ENCODE data around the gene FOXJ3. TPM values are rescaled to one million over a fixed set of nuclear protein-coding genes. Genes with fewer than 3 reads are reported as not detected.

Gene FOXJ3
- total RNA-seq (10 to 100 TPM; 15.2 to 16.8 TPM), polyA plus RNA-seq (1 to 10 TPM; 5.3 to 9.7 TPM)

- Histone ChIP-seq H3K27ac (ENCODE audit: low read depth in 1 of 2, low read length in 2 of 2) (peak within 1 kb of the TSS; percentile 98 to 99), H3K36me3 (ENCODE audit: control insufficient read depth in 4 of 4, insufficient read depth in 3 of 4, low read depth in 1 of 4, low read length in 3 of 4) (no peaks in the 10 kb centered on the region), H3K4me3 (ENCODE audit: low read depth in 1 of 3, low read length in 3 of 3) (peak within 1 kb of the TSS; percentile 91 to 100 (median 95)), H3K9ac (ENCODE audit: low read depth in 1 of 2, low read length in 2 of 2) (peak within 1 kb of the TSS; percentile 90 to 99), H3K4me1 (ENCODE audit: control insufficient read depth in 4 of 4, insufficient read depth in 4 of 4, low read length in 3 of 4) (peaks cover 9 to 31% (median 19%) of the 10 kb centered on the region in 4 donors), H3K9me3 (ENCODE audit: control insufficient read depth in 4 of 4, low read length in 3 of 4) (no peaks in the 10 kb centered on the region), H3K27me3 (ENCODE audit: control insufficient read depth in 4 of 4, insufficient read depth in 4 of 4, low read length in 3 of 4) (no peaks in the 10 kb centered on the region)
- DNase-seq (ENCODE audit: low spot score), result peak; percentile 93
- TF ChIP-seq SP1 (IDR thresholded peaks at IDR 0.05), result no peak
- no peak for TF ChIP-seq HNF4G (IDR thresholded peaks at IDR 0.05)
- no peak for TF ChIP-seq NR2F2 (IDR thresholded peaks at IDR 0.05)
- no peak for TF ChIP-seq JUND (IDR thresholded peaks at IDR 0.05)
- no peak for TF ChIP-seq REST (IDR thresholded peaks at IDR 0.05)
- no peak for TF ChIP-seq RAD21 (IDR thresholded peaks at IDR 0.05)
- no peak for TF ChIP-seq FOXA2 (IDR thresholded peaks at IDR 0.05)
- TF ChIP-seq CTCF (IDR thresholded peaks at IDR 0.05; ENCODE audit: low read depth, low read length, missing input control), result no peak
- TF ChIP-seq YY1 (IDR thresholded peaks at IDR 0.05), result peak; percentile 30
- TF ChIP-seq RXRA (IDR thresholded peaks at IDR 0.05), result peak in 1 of 2 donors; percentile 23
- TF ChIP-seq GABPA (IDR thresholded peaks at IDR 0.05 in 1 of 2, conservative IDR thresholded peaks at IDR 0.05 in 1 of 2), result peak in 1 of 2 donors; percentile 71
- no peak for TF ChIP-seq HNF4A (conservative IDR thresholded peaks at IDR 0.05)
- peak in 1 of 2 donors; percentile 17 for TF ChIP-seq EGR1 (IDR thresholded peaks at IDR 0.05; ENCODE audit: low read depth in 2 of 2)
- no peak for TF ChIP-seq ATF3 (IDR thresholded peaks at IDR 0.05)
- TF ChIP-seq ZBTB33 (IDR thresholded peaks at IDR 0.05), result no peak
- TF ChIP-seq FOXA1 (IDR thresholded peaks at IDR 0.05), result no peak
- TF ChIP-seq TAF1 (conservative IDR thresholded peaks at IDR 0.05), result no peak
- no peak for TF ChIP-seq MAX (IDR thresholded peaks at IDR 0.05)
- under 1% methylated on average over 79 of the region's 79 CpGs for WGBS
Observed at GRCh38 chr1:42335050-42335808, at the start of gene FOXJ3. Gene FOXJ3 (minus strand): TSS chr1:42335235. CDS start chr1:42311093, 24,142 bp downstream.
